Prostate gland (tissue), 2 donors: ENCODE measurements around the gene CATSPERZ. TPM values are rescaled to one million over a fixed set of nuclear protein-coding genes. Genes with fewer than 3 reads are reported as not detected.
A peak's percentile ranks its signal among the peaks of the same experiment; 100 is the strongest.

ENCODE experiments used
- DNase-seq: peaks from one replicate; pipeline ENCODE4 v3.0.0-alpha.2; 2019; ENCODE audit warnings: low spot score
- H3K27ac ChIP-seq, 2 donors: fragments of 200-600 bp; sonication (generic); 2 replicates each; pipeline ENCODE4 v1.5.1; 2017 to 2019
- H3K27me3 ChIP-seq: fragments of 200-600 bp; sonication (generic); replicated peaks from 2 replicates; pipeline ENCODE4 v1.5.1; 2019; ENCODE audit not compliant: insufficient read depth
- H3K36me3 ChIP-seq, 2 donors: fragments of 200-600 bp; sonication (generic); 1 replicate in 1 of 2; 2 replicates in 1 of 2; pipeline versions ENCODE4 v1.5.1 to v1.8.1; 2017 to 2019
- H3K4me1 ChIP-seq: fragments of 200-600 bp; sonication (generic); replicated peaks from 2 replicates; pipeline ENCODE4 v1.5.1; 2019
- H3K4me3 ChIP-seq, 2 donors: fragments of 200-600 bp; sonication (generic); 2 replicates each; pipeline ENCODE4 v1.5.1; 2017 to 2019
- H3K9me3 ChIP-seq: fragments of 200-600 bp; sonication (generic); 2 replicates; pipeline ENCODE4 v1.5.1; 2017
- CTCF ChIP-seq, 4 experiments: fragments of 200-600 bp in 2 of 4; fragments of 450-650 bp in 2 of 4; sonication (generic) in 2 of 4; IDR thresholded peaks; 1 replicate in 3 of 4; 2 replicates in 1 of 4; pipeline ENCODE4 v1.5.1; 2016 to 2019; ENCODE audit warnings: antibody characterized with exemption in 4 of 4, mild to moderate bottlenecking in 2 of 4, moderate library complexity in 2 of 4
- POLR2A ChIP-seq: fragments of 450-650 bp; IDR thresholded peaks from one replicate; pipeline ENCODE4 v1.6.1; 2016; ENCODE audit warnings: antibody characterized with exemption, mild to moderate bottlenecking
- POLR2AphosphoS5 ChIP-seq: sonication (generic); formaldehyde crosslinking; IDR thresholded peaks from one replicate; pipeline ENCODE4 v1.6.1; 2017; ENCODE audit warnings: antibody characterized with exemption
- WGBS: methylation state at CpG from one replicate; pipeline ENCODE4 v1.1.5; 2018; 5-methylcytosine and 5-hydroxymethylcytosine counted together
- intact Hi-C: fragments of 100-400 bp; cut with DNase I; formaldehyde crosslinking; loops from one replicate; pipeline ENCODE4 v1.14.2; 2022
- total RNA-seq, 2 donors: library from RNA; depleted of rRNA; stranded (reverse); fragments of >200 nt; gene quantifications; one replicate each; pipeline ENCODE4 v1.1.0, GENCODE V29; 2016

The CATSPERZ gene
- total RNA-seq, 2 donors from 2014 or later: 44.3 TPM; not detected in 1

GRCh38 chr11:64334764-64335735, 34.9 kb downstream of the CATSPERZ start:
- Histone ChIP-seq H3K9me3 (no peaks in the 10 kb centered on the region), H3K27ac (no peak overlapping the region), H3K36me3 (no peaks in the 10 kb centered on the region), H3K4me1 (no peaks in the 10 kb centered on the region), H3K27me3 (no peaks in the 10 kb centered on the region), H3K4me3 (no peak overlapping the region)
- intact Hi-C loops: no loop called here
- DNase-seq: no peak
- TF ChIP-seq POLR2A (no peak), CTCF (IDR thresholded peaks at IDR 0.05) (peak in 1 of 4 experiments; percentile 15), POLR2AphosphoS5 (peak; percentile 10)
- WGBS: 74% methylated on average over 13 of the region's 13 CpGs

- no peak overlapping the region for H3K27ac ChIP-seq
- DNase-seq: no peak
- WGBS: 58% methylated on average over 8 of the region's 8 CpGs
- H3K36me3 ChIP-seq: no peaks in the 10 kb centered on the region
- intact Hi-C loops: no loop called here
- no peaks in the 10 kb centered on the region for H3K27me3 ChIP-seq
- peaks cover 4% of the 10 kb centered on the region for H3K4me1 ChIP-seq
- TF ChIP-seq CTCF (IDR thresholded peaks at IDR 0.05) (no peak), POLR2AphosphoS5 (no peak), POLR2A (no peak)
- H3K9me3 ChIP-seq: no peaks in the 10 kb centered on the region
- no peak overlapping the region for H3K4me3 ChIP-seq
These were observed 37.5 kb downstream of the CATSPERZ start for GRCh38 chr11:64337538-64338249.

GRCh38 chr11:64338716-64339115, 38.6 kb downstream of the CATSPERZ start:
- intact Hi-C loops: no loop called here
- Histone ChIP-seq H3K27ac (no peak overlapping the region), H3K9me3 (no peaks in the 10 kb centered on the region), H3K4me1 (peaks cover 4% of the 10 kb centered on the region), H3K36me3 (no peaks in the 10 kb centered on the region), H3K4me3 (no peak overlapping the region), H3K27me3 (no peaks in the 10 kb centered on the region)
- no peak for DNase-seq
- WGBS: 73% methylated on average over 8 of the region's 8 CpGs
- no peak for TF ChIP-seq CTCF (IDR thresholded peaks at IDR 0.05)
- no peak for TF ChIP-seq POLR2AphosphoS5
- no peak for TF ChIP-seq POLR2A

- WGBS: 58% methylated on average over 4 of the region's 4 CpGs
- no peak for DNase-seq
- Histone ChIP-seq H3K36me3 (no peaks in the 10 kb centered on the region), H3K27me3 (no peaks in the 10 kb centered on the region), H3K4me3 (no peak overlapping the region), H3K4me1 (peaks cover 4% of the 10 kb centered on the region), H3K27ac (no peak overlapping the region), H3K9me3 (no peaks in the 10 kb centered on the region)
- TF ChIP-seq POLR2AphosphoS5: no peak
- TF ChIP-seq CTCF (IDR thresholded peaks at IDR 0.05): no peak
- TF ChIP-seq POLR2A: no peak
- intact Hi-C loops: no loop called here
These were observed 39.1 kb downstream of the CATSPERZ start for GRCh38 chr11:64339286-64339685.
